Lower leg skin (tissue), 3 donors: Measurements from ENCODE around the gene NCBP2L.

ENCODE experiments used
- CTCF ChIP-seq, 3 donors: fragments of 450-650 bp; IDR thresholded peaks; one replicate each; pipeline ENCODE4 v1.5.1; 2016; ENCODE audit warnings: antibody characterized with exemption in 3 of 3, mild to moderate bottlenecking in 3 of 3, moderate library complexity in 2 of 3
- POLR2A ChIP-seq, 2 donors: fragments of 450-650 bp; IDR thresholded peaks; one replicate each; pipeline ENCODE4 v1.6.1; 2016 to 2017; ENCODE audit warnings: antibody characterized with exemption in 2 of 2, mild to moderate bottlenecking in 1 of 2, moderate library complexity in 1 of 2

DNA sequence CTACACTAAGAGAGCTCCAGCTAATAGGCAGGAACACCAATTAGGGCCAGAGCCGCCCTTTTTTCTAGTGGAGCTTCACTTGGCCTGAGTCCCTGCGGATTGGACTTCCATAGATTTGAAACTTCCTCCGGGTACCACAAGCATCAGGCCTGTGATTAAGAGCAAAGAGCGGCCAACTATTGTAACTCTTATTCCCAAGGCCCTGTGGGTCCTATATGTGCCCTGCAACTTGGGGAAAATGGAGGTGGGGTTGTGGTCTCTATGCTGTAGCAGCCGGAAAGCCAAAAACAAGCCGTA is at the start of gene NCBP2L:
- TF ChIP-seq CTCF (IDR thresholded peaks at IDR 0.05) = no peak
- no peak for TF ChIP-seq POLR2A (IDR thresholded peaks at IDR 0.05)
